Measurements from ENCODE around the gene HOXA4.

HOXA4 gene

GRCh38 chr7:27101171-27101956, 29.2 kb downstream of the HOXA4 start:
- TF ChIP-seq CTCF (IDR thresholded peaks at IDR 0.05; ENCODE audit: insufficient read depth, missing control alignments) = no peak
- DNase-seq (ENCODE audit: insufficient read length, low spot score) = no peak
- no peak for FAIRE-seq

GRCh38 chr7:27100694-27101170, 29.8 kb downstream of the HOXA4 start:
- no peak for FAIRE-seq
- DNase-seq (ENCODE audit: insufficient read length, low spot score) = no peak
- TF ChIP-seq CTCF (IDR thresholded peaks at IDR 0.05; ENCODE audit: insufficient read depth, missing control alignments) = no peak

DNA sequence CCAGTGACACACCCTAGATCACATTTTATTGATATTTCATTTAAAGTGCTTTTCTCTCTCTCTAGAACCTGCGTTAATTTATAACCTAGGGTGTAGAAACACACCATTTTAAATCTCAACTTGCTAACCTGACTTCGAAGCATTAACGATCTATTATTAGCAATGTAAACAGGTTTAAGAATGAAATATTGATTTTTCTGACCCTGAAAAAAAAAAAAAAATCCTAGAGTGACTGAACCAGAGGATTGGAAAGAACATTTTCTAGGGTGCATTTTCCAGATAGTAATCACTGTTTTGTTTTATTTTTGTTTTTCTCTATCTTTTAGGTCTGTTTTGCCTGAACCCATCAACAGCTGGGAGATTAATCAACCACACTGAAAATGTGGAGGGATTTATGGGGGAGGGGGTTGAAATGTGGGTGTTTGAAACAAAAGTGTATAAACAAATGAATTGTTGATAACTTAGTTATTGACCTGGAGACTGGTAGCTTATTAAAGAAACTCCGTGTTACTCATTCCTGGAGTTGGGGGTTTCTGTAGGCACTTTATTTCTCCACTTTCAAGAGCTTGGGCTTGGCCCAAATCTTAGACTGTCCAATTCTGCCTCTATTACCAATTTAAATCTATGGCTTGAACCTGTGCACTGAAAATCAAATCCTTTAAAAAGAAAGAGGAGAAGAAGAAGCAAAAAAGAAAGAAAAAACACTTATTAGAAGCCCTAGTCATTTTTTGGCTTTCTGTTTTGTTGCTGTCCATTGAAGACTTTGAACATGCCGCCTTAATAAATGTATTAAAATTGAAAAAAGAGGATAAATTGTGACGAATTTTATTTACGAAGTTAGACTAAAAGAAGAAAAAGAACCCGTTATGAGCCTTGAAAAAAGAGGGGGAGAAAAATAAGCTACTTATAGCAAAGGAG, 30.8 kb downstream of the HOXA4 start:
- no peak for TF ChIP-seq CTCF (IDR thresholded peaks at IDR 0.05; ENCODE audit: insufficient read depth, missing control alignments)
- FAIRE-seq = no peak
- DNase-seq (ENCODE audit: insufficient read length, low spot score) = no peak

GRCh38 chr7:27098578-27099451, 31.7 kb downstream of the HOXA4 start:
- no peak for FAIRE-seq
- DNase-seq (ENCODE audit: insufficient read length, low spot score) = no peak
- TF ChIP-seq CTCF (IDR thresholded peaks at IDR 0.05; ENCODE audit: insufficient read depth, missing control alignments) = no peak

DNA sequence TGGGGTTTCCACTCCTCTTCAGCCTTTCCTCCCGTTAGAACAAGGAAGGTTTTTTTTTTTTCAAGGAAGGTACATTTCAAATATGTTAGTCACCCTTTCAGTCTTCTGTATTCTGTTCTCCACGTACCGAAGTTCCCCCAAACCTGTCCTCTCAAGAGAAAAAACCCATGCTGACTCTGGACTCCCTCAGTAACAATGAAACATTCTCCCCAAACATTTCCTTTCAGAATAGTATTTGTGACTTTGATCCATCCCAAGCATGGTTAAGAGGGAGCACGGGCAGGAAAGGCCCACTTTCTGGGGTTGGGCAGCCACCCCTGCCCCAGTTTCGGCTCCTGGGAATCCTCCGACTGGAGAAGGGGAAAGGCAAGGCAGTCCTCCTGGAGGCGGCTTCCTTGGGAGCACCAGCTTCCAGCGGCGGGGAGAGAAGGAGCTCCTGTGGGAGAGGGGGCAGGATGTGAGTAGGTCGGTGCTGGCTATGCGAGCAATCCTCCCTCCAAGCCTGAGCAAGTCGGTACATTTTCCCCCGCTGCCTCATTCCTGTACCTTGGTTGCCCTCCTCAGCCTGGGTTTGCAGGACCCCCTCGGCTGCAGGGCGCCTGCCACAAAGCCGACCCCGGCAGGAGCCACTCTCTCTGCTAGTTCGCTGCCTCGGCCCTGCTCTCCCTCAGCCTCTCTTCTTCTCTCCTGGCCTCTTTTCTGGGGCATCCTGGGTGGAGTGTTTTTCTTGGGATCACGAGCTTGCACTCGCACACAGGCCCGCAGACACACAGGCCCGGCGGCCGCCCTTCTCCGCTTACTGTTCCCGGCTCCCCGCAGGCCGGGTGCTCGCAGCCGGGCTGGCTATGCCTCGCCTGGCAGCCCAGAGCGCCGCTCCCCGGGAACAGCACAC, 32.6 kb downstream of the HOXA4 start:
- no peak for TF ChIP-seq CTCF (IDR thresholded peaks at IDR 0.05; ENCODE audit: insufficient read depth, missing control alignments)
- FAIRE-seq (no peak), DNase-seq (ENCODE audit: insufficient read length, low spot score) (no peak)

Measured in D721Med (cell line).